SK-N-SH (cell line): Measurements from ENCODE around the gene EGFL8. TPM values are rescaled to one million over a fixed set of nuclear protein-coding genes. Genes with fewer than 3 reads are reported as not detected.

ENCODE experiments used
- CTCF ChIA-PET: fragments of 300-600, 350-600 bp; formaldehyde crosslinking; extraction: SDS; loops from one replicate; lab custom pipeline; 2021; lab: Yijun Ruan, JAX
- POLR2A ChIA-PET: fragments of 350-600 bp; sonication (Branson Sonifier 250); formaldehyde crosslinking; extraction: SDS; loops from one replicate; lab custom pipeline; 2020; ENCODE audit warnings: antibody characterized with exemption, inconsistent platforms; lab: Yijun Ruan, JAX
- DNase-seq: peaks from one replicate; pipeline ENCODE4 v3.0.0; 2012
- H2AFZ ChIP-seq: fragments of 200-600 bp; sonication (generic); 2 replicates; pipeline ENCODE4 v1.8.1; 2016; ENCODE audit warnings: antibody characterized with exemption, mild to moderate bottlenecking, low read depth
- H3F3A ChIP-seq: fragments of 200-600 bp; sonication (generic); replicated peaks from 2 replicates; pipeline ENCODE3; 2016; ENCODE audit warnings: antibody characterized with exemption, mild to moderate bottlenecking; ENCODE audit not compliant: insufficient read depth
- H3K27ac ChIP-seq, 2 experiments: fragments of 200-500 bp in 1 of 2; fragments of 200-600 bp in 1 of 2; sonication (Bioruptor generic) in 1 of 2; sonication (generic), shearing (Covaris generic) in 1 of 2; 2 replicates each; pipeline versions ENCODE4 v1.5.1 to v1.6.1; 2014 to 2016; ENCODE audit warnings: low read depth in 2 of 2, inconsistent platforms in 1 of 2, low read length in 1 of 2, mild to moderate bottlenecking in 1 of 2, mixed read lengths in 1 of 2
- H3K27me3 ChIP-seq: fragments of 200-600 bp; sonication (generic), shearing (Covaris generic); 2 replicates; pipeline ENCODE4 v1.6.1; 2016; ENCODE audit warnings: mixed run types; ENCODE audit not compliant: insufficient read depth
- H3K36me3 ChIP-seq, 2 experiments: fragments of 200-500 bp in 1 of 2; fragments of 200-600 bp in 1 of 2; sonication (Bioruptor generic) in 1 of 2; sonication (generic) in 1 of 2; replicated peaks in 1 of 2; 2 replicates each; pipeline versions ENCODE3 to v1.5.1; 2014 to 2016; ENCODE audit warnings: low read length in 1 of 2, mild to moderate bottlenecking in 1 of 2; ENCODE audit not compliant: insufficient read depth in 2 of 2, control insufficient read depth in 1 of 2
- H3K4me1 ChIP-seq, 2 experiments: fragments of 200-500 bp in 1 of 2; fragments of 200-600 bp in 1 of 2; sonication (Bioruptor generic) in 1 of 2; sonication (generic), shearing (Covaris generic) in 1 of 2; 2 replicates each; pipeline versions ENCODE4 v1.5.1 to v1.6.1; 2014 to 2016; ENCODE audit warnings: low read depth in 1 of 2, low read length in 1 of 2, mixed run types in 1 of 2; ENCODE audit not compliant: insufficient read depth in 2 of 2, control insufficient read depth in 1 of 2
- H3K4me2 ChIP-seq: fragments of 200-600 bp; sonication (generic), shearing (Covaris generic); 2 replicates; pipeline ENCODE4 v1.6.1; 2017; ENCODE audit warnings: mixed run types
- H3K4me3 ChIP-seq, 2 experiments: fragments of 200-500 bp in 1 of 2; fragments of 200-600 bp in 1 of 2; sonication (Bioruptor generic) in 1 of 2; sonication (generic), shearing (Covaris generic) in 1 of 2; 2 replicates each; pipeline versions ENCODE4 v1.5.1 to v1.8.1; 2014 to 2016; ENCODE audit warnings: low read depth in 2 of 2, inconsistent platforms in 1 of 2, low read length in 1 of 2, mild to moderate bottlenecking in 1 of 2, mixed read lengths in 1 of 2, moderate library complexity in 1 of 2
- H3K79me2 ChIP-seq: fragments of 200-600 bp; sonication (generic); 2 replicates; pipeline ENCODE4 v1.8.1; 2017; ENCODE audit warnings: mild to moderate bottlenecking; ENCODE audit not compliant: insufficient read depth
- H3K9ac ChIP-seq: fragments of 200-600 bp; sonication (generic); 2 replicates; pipeline ENCODE4 v1.6.1; 2017; ENCODE audit warnings: mixed run types
- H3K9me2 ChIP-seq: fragments of 200-600 bp; sonication (generic); 2 replicates; pipeline ENCODE4 v1.6.1; 2017; ENCODE audit warnings: mixed run types
- H3K9me3 ChIP-seq: fragments of 200-600 bp; sonication (generic); 2 replicates; pipeline ENCODE4 v1.6.1; 2017; ENCODE audit warnings: mixed run types, mild to moderate bottlenecking, moderate library complexity
- H4K20me1 ChIP-seq: fragments of 200-600 bp; sonication (generic); 2 replicates; pipeline ENCODE4 v1.6.1; 2017; ENCODE audit warnings: mild to moderate bottlenecking, mixed run types; ENCODE audit not compliant: insufficient read depth
- CHD2 ChIP-seq: fragments of 150-350 bp; IDR thresholded peaks from 2 replicates; pipeline ENCODE4 v1.6.1; 2018; ENCODE audit warnings: low read length; ENCODE audit not compliant: partially characterized antibody
- CTCF ChIP-seq: fragments of 200-600 bp; sonication (generic); IDR thresholded peaks from 2 replicates; pipeline ENCODE4 v1.6.1; 2017; ENCODE audit warnings: antibody characterized with exemption, mild to moderate bottlenecking, moderate library complexity
- ELF1 ChIP-seq: IDR thresholded peaks from 2 replicates; pipeline ENCODE4 v1.4.0; 2012
- EP300 ChIP-seq, 2 experiments: IDR thresholded peaks; 2 replicates each; pipeline versions ENCODE4 v1.4.0 to v1.6.1; 2012; ENCODE audit warnings: borderline replicate concordance in 1 of 2, low read depth in 1 of 2, low read length in 1 of 2
- GABPA ChIP-seq: IDR thresholded peaks from 2 replicates; pipeline ENCODE4 v1.4.0; 2012; ENCODE audit warnings: low read depth, mild to moderate bottlenecking
- GATA2 ChIP-seq: sonication (generic); formaldehyde crosslinking; IDR thresholded peaks from 2 replicates; pipeline ENCODE4 v1.5.0; 2020; ENCODE audit warnings: mild to moderate bottlenecking, missing genetic modification reagents
- MXI1 ChIP-seq: IDR thresholded peaks from 2 replicates; pipeline ENCODE4 v1.6.1; 2012; ENCODE audit warnings: mild to moderate bottlenecking, low read depth, low read length, improper control_type of control experiment
- RCOR1 ChIP-seq: fragments of 150-350 bp; IDR thresholded peaks from 2 replicates; pipeline ENCODE4 v1.6.1; 2017; ENCODE audit warnings: antibody characterized with exemption, low read length
- REST ChIP-seq: IDR thresholded peaks from 2 replicates; pipeline ENCODE4 v1.6.1; 2012; ENCODE audit warnings: mild to moderate bottlenecking, low read depth, low read length, moderate library complexity
- SIN3A ChIP-seq: IDR thresholded peaks from 2 replicates; pipeline ENCODE4 v1.6.1; 2012; ENCODE audit warnings: low read depth, mild to moderate bottlenecking, low read length, moderate library complexity, borderline replicate concordance
- TAF1 ChIP-seq: IDR thresholded peaks from 2 replicates; pipeline ENCODE4 v1.6.1; 2012; ENCODE audit warnings: low read depth, mild to moderate bottlenecking, low read length, moderate library complexity, borderline replicate concordance
- USF1 ChIP-seq: IDR thresholded peaks from 2 replicates; pipeline ENCODE4 v1.4.0; 2012; ENCODE audit warnings: low read depth, borderline replicate concordance
- USF2 ChIP-seq: fragments of 150-350 bp; IDR thresholded peaks from 2 replicates; pipeline ENCODE4 v1.6.1; 2017; ENCODE audit warnings: antibody characterized with exemption, low read length, low read depth, borderline replicate concordance
- YY1 ChIP-seq: IDR thresholded peaks from 2 replicates; pipeline ENCODE4 v1.4.0; 2012; ENCODE audit warnings: low read depth, mild to moderate bottlenecking
- WGBS: methylation state at CpG from one replicate; pipeline ENCODE4 v1.1.6; 2017; ENCODE audit warnings: low lambda C conversion rate; 5-methylcytosine and 5-hydroxymethylcytosine counted together
- polyA plus RNA-seq, 3 experiments: library from polyadenylated mRNA; depleted of rRNA; stranded (reverse); fragments of >200 nt; gene quantifications; 2 replicates each; pipeline ENCODE4 v1.2.3, GENCODE V29; 2012

Gene EGFL8
- polyA plus RNA-seq, 1 of the 3 experiments (the other 2 are of a cell fraction), result 7.7 TPM

- Histone ChIP-seq H4K20me1 (no peaks in the 10 kb centered on the region), H3K27me3 (no peaks in the 10 kb centered on the region), H3K9ac (no peak overlapping the region), H3K4me3 (no peak overlapping the region), H3K4me2 (no peak overlapping the region), H3K79me2 (peaks cover 19% of the 10 kb centered on the region), H3K4me1 (peaks cover 13 to 26% of the 10 kb centered on the region in 2 experiments; a peak in 3 of 4 replicates), H3K9me3 (no peaks in the 10 kb centered on the region), H3F3A (peaks cover 4% of the 10 kb centered on the region), H3K27ac (no peak overlapping the region), H3K9me2 (no peaks in the 10 kb centered on the region), H3K36me3 (peaks cover 16 to 22% of the 10 kb centered on the region in 2 experiments), H2AFZ (no peak overlapping the region)
- ChIA-PET CTCF (interaction anchor here (1.3 kb wide), 1 partner anchor 109 kb away, joined by 4 read pairs; no protein-coding TSS in a partner anchor), POLR2A (no interaction called here)
- WGBS, result 98% methylated on average over 9 of the region's 9 CpGs
- DNase-seq, result no peak
- TF ChIP-seq CHD2 (no peak), USF1 (no peak), EP300 (IDR thresholded peaks at IDR 0.05; ENCODE audit: borderline replicate concordance in 1 of 2, low read depth in 1 of 2, low read length in 1 of 2) (no peak), SIN3A (no peak), USF2 (no peak), GABPA (no peak), ELF1 (no peak), RCOR1 (no peak), CTCF (no peak)
Measured at GRCh38 chr6:32156891-32157290, 7.5 kb upstream of the EGFL8 start.

GRCh38 chr6:32158052-32158451, 6.3 kb upstream of the EGFL8 start:
- DNase-seq, result no peak
- no peak overlapping the region for H3K27ac ChIP-seq
- peaks cover 19% of the 10 kb centered on the region for H3K79me2 ChIP-seq
- no peaks in the 10 kb centered on the region for H3F3A ChIP-seq
- peaks cover 16 to 26% of the 10 kb centered on the region in 2 experiments for H3K36me3 ChIP-seq
- H4K20me1 ChIP-seq, result no peaks in the 10 kb centered on the region
- H2AFZ ChIP-seq, result no peak overlapping the region
- H3K4me3 ChIP-seq, result no peak overlapping the region
- H3K4me1 ChIP-seq, result peaks cover 3 to 15% of the 10 kb centered on the region in 2 experiments; a peak in 2 of 4 replicates
- H3K4me2 ChIP-seq, result no peak overlapping the region
- H3K9me2 ChIP-seq, result no peaks in the 10 kb centered on the region
- TF ChIP-seq SIN3A (no peak), YY1 (no peak), REST (no peak), GATA2 (CRISPR knock-in tag) (no peak), MXI1 (no peak), TAF1 (no peak)
- no peak overlapping the region for H3K9ac ChIP-seq
- POLR2A ChIA-PET, result interaction anchor here (0.5 kb wide), 1 partner anchor 36 kb away, joined by 3 read pairs; no protein-coding TSS in a partner anchor
- no peaks in the 10 kb centered on the region for H3K9me3 ChIP-seq
- no peaks in the 10 kb centered on the region for H3K27me3 ChIP-seq
- CTCF ChIA-PET, result interaction anchor here (1.3 to 3.8 kb wide), 2 partner anchors 39 to 110 kb away, joined by 4 to 14 read pairs; no protein-coding TSS in a partner anchor
